GM21447 (cell line): ENCODE results near the gene CFAP97D2.
"Not testable (repeated sequence)": the region's sequence is repeated elsewhere in the genome, so short reads cannot be mapped to it uniquely, and the experiment has no call there.

Source experiments
- ATAC-seq: cut with Tn5 transposase; IDR thresholded peaks from one replicate; pipeline ENCODE4 v1.9.1; 2021; ENCODE audit not compliant: unreplicated experiment

The CFAP97D2 gene

GRCh38 chr13:114179087-114179658 lies at the start of gene CFAP97D2:
TSS of gene CFAP97D2 (plus strand) at chr13:114179257. CDS start at chr13:114179331, 74 bp downstream.
- no peak for ATAC-seq

DNA sequence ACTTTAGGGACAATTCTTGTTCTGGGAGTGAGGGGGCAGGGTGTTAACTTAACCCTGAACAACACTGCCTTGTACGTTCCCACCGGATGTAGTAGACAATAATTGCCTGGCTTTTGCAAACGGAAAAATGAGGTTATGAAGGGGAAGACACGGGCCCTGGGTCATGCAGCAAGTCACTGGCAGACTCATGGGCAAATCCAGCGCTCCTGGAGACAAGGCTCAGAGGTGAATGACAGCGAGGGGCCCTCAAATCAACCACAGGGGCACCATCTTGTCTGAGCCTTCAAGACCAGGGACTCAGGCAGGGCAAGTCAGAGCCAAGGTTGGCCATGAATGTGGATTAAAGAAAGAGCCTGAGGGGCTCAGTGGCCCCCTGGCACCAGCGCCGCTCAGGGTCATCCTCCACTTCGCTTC lies 49.4 kb upstream of the CFAP97D2 start:
- peak; percentile 22 for ATAC-seq

DNA sequence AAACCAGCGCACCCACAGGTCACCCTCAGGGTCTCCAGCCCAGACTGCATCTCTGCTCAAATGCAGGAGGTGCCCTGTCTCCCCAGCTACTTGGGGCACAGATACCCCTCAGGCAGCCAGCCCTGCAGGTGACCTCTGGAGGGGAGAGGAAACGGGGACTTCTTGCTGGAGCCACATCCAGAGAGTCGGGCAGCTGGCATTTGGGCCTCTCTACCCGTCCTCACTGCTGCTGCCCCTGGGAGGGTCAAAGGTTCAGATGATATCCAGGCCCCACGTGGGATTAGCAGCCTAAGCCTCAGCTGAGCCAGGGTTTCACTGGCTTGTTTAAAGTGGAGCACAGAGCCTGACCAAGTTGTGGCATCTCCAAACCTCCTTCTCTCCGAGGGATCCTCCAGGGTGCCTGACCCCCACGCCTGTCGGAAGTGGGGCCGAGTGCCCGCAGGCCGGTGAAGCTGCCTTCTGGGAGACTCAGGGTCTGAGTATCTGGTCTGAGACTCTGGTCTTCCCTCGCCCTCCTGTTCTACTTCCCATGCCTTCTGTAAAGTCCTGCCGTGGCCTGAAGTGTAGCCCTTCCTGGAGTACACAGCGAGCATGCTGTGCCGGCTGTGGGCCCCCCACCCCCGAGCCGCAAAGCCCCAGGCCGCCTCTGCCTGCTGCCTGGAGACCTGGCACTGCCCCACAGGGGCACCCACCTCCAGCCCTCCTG lies 48.8 kb upstream of the CFAP97D2 start:
- ATAC-seq = no peak

DNA sequence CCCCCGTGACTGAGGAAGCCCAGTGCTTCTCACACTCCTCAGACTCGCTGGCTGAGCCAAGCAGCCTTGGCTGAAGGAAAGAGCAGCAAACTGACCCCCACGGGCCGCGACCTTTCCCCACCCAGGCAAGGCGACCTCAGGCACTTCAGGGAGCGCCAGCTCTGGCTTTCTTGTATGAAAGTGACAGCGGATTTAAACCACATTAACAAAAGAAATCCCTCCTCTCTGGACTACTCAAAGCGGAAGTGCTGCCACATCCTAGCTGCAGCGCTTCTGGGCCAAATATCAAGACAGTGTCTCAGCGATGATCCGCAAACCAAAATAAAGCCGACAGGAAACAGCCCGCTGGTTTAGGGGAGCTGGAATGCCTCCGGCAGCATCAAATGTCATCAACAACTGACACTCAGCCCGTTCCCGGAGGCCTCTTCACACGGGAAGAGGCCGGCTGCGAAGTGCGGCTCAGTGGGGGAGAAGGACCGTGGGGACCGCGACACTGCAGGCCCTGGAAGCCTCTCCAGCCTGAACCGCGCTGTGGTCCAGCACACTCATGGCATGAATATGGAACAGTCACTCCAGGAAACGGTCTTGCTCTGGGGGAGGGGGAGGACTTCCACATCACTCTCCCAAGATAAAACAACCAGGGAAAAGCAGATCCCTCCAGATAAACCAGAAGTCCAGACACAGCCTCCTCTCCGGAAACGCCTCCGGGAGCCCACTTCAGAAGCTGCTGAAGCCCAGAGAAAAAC lies 48.0 kb upstream of the CFAP97D2 start:
- ATAC-seq = no peak

DNA sequence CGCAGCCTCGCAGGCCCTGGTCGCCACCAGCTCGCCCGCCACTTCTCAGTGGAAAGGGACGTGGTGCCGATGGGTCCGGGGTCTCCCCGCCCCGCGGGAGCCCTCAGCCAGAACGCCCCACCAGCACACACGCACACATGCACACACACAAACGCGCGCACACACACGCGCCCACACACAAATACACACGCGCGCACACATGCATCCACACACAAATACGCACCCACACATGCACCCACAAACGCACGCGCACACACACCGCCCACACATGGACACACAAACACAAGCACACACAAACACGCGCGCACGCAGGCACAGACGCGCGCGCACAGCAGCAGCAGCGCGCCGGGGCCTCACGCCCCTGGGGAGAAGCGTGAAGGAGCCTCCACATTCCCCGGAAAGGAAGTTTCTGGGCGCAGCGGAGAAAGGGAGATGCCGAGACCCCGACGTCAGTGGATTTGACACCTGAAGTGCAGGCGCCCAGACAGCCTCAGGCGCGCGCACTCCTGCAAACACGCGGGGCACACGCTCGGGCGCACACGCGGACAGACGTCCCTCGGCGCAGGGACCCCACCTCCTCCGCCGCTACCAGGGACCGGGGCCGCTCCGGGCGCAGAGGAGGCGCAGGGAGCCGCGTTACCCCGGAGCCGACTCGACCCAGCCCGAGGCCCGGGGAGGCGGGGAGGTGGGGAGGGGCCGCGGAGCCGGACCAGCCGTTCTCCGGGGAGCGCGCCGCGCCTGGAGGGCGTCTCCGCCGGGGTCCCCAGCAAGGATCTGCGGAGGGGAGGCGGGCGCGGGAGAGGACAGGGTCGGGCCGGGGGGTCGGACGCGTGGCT lies 47.3 kb upstream of the CFAP97D2 start:
- peak; percentile 4 for ATAC-seq

- ATAC-seq = peak; percentile 36
Observed at GRCh38 chr13:114132419-114133121, 46.5 kb upstream of the CFAP97D2 start, which contains the start of gene RASA3. TSS of gene RASA3 (minus strand) at chr13:114132623. CDS start at chr13:114132489, 134 bp downstream.

GRCh38 chr13:114133126-114133525 lies 45.9 kb upstream of the CFAP97D2 start:
- ATAC-seq = not testable (repeated sequence)

DNA sequence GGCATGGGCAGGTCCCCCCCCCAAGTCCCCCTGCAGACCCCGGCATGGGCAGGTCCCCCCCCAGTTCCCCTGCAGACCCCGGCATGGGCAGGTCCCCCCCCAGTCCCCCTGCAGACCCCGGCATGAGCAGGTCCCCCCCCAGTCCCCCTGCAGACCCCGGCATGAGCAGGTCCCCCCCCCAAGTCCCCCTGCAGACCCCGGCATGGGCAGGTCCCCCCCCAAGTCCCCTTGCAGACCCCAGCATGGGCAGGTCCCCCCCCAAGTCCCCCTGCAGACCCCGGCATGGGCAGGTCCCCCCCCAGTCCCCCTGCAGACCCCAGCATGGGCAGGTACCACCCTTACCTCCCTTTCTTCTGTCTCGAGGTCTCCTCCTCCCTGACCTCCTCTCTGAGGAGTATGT lies 45.5 kb upstream of the CFAP97D2 start:
- ATAC-seq = not testable (repeated sequence)

DNA sequence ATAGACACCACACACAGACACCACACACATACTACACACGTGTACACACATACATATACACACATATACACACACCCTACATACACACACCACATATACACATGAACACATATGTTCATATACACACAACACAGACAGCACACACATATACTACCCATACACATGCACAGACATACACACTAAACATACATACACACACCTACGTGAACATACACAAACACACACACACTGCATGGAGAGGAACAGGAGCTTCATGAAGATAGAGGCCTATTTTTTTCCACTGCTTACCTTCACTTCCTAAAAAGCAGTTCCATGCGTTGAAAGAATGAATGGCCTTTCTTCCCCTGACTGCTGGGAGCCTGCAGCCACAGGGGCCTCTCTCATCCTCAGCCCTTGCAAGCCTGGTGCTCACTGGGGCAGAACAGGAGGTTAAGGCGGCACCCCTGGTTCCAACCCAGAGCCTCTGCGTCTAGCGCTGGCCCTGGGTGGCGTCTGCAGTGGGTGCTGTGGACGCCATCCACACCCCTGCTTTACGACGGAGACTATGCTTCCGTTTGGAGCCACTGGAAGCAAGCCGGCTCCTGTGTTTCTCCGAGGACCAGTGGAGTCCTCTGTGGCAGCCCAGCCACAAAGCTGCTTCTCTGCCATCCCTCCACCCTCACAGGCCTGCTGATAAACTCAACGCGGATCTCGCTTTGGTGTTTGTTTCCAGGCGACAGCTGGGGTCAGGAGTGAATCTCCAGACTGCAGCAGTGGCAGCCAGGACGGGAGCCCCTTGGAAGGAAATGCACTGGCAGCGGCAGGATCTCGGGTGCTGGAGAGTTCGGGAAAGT lies 44.7 kb upstream of the CFAP97D2 start:
- ATAC-seq = no peak

GRCh38 chr13:114134944-114135610 lies 44.0 kb upstream of the CFAP97D2 start:
- no peak for ATAC-seq

- ATAC-seq = no peak
Observed at GRCh38 chr13:114135731-114136171, 43.3 kb upstream of the CFAP97D2 start.

GRCh38 chr13:114136576-114136975 lies 42.5 kb upstream of the CFAP97D2 start:
- ATAC-seq = no peak

GRCh38 chr13:114140131-114140905 lies 38.7 kb upstream of the CFAP97D2 start:
- peak; percentile 33 for ATAC-seq

- ATAC-seq = peak; percentile 47
Observed at GRCh38 chr13:114140906-114141250, 38.2 kb upstream of the CFAP97D2 start.

- no peak for ATAC-seq
Observed at GRCh38 chr13:114141261-114141996, 37.6 kb upstream of the CFAP97D2 start.

DNA sequence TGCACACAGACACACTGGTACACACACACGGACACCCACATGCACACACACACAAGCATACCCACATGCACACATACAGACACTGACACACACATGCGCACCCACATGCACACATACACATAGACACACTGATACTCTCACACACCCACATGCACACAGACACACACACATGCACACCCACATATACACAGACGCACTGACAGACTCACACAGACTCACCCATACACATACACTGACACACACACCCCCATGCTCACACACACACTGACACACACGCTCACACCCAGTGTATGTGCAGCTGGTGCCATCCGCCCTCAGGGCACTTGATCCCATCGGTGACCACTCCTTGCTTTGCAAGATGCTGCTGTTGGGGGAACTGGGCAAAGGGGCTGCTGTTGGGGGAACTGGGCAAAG lies 36.9 kb upstream of the CFAP97D2 start:
- ATAC-seq = no peak

DNA sequence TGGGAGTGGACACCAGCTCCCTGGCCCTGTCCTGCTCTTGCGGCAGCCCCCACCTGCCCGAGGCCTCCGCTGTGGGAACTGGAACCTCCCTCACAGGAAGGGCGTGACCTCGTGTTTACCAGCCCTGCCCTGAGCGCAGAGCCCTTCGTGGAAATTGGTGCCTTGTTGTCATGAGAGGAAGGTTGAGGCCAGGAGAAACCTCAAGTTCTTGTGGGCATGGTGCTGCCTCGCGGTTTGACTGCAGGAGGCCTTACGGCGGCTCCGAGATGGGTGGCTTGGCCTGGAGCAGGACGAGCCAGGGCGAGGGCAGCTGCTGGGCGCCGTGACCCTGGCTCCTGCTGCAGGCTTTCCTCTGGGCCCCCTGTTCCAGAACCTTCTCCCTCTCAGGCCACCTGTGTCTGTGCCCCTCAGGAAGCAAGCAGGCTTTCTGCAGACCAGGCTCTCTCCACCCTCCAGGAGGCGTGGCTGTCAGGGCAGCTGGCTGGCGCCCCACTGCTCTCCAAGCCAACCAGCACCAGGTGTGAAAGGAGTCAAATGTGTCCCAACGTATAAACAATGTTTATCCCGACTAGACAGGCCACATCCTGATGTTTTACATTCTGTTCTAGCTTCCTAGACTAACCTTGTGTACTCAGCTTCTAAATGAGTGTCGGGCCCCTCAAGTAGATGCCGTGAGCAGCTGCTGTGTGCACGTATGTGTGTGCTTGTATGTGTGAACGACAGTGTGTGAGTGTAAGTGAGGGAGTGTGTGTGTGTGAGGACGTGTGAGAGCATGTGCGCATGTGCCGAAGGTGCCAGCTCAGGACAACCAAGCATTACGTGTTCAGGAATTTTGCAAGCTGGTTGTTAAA lies 36.2 kb upstream of the CFAP97D2 start:
- ATAC-seq = no peak
